8988T (cell line): ENCODE results near the gene PTPRE.

ENCODE experiments used
- DNase-seq: peaks from one replicate; pipeline ENCODE4 v3.0.0; 2011

PTPRE gene

DNA sequence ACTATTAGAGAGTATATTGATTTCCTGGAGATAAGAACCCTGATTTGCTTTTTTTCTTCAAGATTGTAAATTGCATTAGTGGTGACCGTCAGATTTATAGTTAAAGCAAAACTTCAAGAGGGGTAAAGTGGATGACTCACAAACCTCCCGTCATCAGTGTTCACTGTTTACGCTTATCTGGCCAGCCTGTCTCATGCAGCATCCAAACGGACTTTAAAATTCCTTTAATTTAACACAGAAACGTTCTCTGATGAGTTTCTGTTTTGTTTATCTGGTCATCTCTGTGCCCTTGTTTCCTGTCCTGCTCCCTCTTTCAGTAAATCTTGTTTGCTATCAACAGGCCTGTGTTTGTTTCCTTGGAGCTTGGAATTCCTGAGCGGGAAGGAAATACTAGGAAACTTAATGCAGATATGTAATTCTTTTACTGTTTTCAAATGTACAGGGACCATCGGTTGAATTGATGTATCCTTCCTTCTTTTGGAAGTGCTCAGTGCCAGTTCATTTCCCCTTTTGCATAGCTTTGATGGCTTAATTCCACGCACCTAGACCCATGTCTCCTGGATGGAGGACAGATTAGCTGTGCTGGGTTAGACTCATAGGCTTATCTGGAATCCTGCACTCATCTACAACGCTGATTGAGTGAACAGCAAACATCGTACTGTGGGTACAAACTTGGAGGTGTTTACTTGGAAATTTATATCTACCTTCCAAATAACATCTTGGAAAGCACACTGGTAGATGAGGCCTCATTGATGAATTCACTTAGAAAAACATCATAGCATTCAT is 21.3 kb downstream of the PTPRE start:
- no peak for DNase-seq

DNA sequence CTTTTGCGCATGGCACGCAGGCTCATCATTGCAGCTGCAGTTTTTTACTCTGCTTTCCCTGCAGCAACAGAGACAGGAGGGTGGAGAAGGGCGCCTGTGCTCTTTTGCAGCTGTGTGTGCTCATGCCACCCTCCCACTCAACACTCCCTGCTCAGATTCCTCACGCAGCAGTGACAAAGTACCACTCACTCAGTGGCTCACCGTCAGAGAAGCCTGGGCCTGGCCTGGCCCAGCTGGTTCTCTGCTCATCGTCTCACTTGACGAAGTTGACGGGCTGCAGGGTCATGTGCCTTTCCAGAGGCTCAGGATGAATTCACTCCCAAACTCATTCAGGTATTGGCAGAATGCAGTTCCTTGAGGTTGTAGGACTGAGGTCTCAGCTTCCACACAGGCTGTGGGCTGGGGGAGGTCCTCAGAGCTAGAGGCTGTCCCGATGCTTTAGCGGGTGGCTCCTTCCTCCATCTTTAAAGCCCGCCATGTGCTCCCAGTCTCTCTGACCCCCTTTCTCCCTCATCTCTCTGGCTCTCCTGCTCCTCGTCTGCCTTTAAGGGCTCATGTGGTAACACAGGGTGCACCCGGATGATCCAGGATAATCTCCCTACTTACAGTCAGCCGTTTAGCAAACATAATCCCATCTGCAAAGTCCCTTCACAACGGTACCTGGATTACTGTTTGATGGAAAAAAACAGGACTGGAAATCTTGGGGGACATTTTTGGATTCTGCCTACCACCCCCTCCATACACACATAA is 25.8 kb downstream of the PTPRE start:
- DNase-seq: no peak

GRCh38 chr10:127933271-127933670 is 26.4 kb downstream of the PTPRE start:
- DNase-seq: no peak

DNA sequence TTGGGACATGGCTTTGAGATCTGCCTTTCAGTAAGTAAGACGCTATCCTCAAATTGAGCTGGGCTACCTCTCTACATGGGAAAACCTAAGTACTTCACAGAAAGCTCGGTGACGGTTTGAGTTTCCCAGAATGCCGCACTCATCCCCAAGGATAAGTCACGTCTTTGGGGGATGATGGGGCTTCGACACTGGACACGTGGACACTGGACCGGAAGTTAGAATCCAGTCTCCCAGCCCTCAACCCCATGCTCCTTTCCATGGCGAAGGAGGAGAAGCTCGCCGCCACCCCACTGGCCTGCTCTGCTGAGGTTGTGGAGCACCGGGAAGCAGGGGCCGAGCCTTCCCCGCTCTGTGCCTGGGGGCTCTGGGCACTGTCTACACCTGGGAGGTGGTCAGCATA is 27.5 kb downstream of the PTPRE start:
- DNase-seq: no peak

DNA sequence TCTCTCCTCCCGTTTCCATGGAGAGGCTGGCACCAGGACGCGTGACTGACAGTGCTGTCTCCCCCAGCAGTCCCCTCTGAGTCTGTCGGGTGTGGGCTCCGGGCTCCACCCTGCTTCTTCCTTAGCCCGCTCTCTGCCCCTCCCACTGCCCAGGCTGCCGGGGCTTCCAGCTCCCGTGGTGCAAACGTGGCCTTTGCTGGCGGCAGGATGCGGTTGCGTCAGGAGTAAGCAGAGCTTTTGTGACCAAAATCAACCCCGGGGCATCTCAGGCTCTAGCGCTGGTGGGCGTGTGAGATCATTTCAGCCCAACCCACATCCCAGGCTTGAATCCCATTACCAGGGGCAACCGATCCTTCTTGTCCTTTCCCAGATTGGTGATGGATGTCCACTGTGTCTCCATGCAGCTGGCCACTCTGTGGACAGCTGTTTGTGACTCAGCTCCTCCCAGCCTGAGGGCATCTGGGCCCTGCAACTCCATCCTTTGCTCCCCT is 28.2 kb downstream of the PTPRE start:
- DNase-seq: no peak

DNA sequence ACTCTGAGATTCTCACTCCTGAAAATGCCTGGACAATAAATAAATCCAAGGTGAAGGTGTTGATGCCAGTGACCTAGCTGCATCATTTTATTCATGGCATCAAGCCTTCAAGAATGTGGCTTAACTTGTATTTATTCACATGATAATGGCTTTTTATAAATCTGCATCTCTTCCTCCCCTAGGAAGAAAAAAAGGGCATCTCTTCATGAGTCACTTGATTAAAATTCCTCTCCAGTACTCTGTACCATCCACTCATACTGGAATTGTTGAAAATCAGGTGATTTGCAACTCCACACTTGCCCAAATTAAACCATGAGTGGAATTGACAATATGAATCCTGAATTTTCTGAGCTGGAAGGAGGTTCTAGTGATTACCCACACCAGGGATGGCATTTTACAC is 30.2 kb downstream of the PTPRE start:
- no peak for DNase-seq

GRCh38 chr10:127937915-127938463 is 31.1 kb downstream of the PTPRE start:
- DNase-seq: no peak

DNA sequence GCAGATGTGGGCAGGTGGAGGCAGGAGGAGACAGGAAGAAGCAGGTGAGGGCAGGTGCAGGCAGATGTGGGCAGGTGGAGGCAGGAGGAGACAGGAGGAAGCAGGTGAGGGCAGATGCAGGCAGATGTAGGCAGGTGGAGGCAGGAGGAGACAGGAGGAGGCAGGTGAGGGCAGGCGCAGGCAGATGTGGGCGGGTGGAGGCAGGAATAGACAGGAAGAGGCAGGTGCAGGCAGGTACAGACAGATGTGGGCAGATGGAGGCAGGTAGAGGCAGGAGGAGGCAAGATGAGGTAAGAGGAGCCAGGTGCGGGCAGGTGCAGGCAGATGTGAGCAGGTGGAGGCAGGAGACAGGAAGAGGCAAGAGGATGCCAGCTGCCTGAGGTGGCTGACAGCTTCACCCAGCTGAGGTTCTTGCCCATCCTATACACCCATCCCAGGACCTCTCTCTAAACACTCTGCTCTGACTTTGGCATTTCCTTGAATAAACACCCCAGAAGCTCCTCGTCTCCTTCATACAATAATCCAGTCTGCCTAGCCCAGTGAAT is 33.0 kb downstream of the PTPRE start:
- DNase-seq: no peak

- DNase-seq: no peak
These were observed 34.1 kb downstream of the PTPRE start for GRCh38 chr10:127940866-127941640.

GRCh38 chr10:127942811-127943210 is 35.9 kb downstream of the PTPRE start:
- DNase-seq: no peak

GRCh38 chr10:127943336-127943910 is 36.5 kb downstream of the PTPRE start:
- DNase-seq: no peak

DNA sequence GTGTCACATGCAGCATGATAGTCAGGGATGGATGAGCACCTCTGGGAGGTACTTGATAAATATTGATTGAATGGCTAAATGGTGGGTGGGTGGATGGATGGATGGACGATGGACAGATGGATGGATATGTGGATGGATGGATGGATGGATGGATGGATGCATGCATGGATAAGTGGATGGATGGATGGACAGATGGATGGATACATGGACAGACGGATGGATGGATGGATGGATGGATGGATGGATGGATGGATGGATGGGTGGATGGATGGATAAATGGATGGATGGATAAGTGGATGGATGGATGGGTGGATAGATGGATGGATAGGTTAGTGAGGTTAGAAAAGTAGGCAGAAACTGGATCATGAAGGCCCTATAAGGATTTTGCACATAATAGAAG is 37.4 kb downstream of the PTPRE start:
- DNase-seq: no peak

GRCh38 chr10:127945341-127945758 is 38.4 kb downstream of the PTPRE start:
- peak; percentile 18 for DNase-seq

DNA sequence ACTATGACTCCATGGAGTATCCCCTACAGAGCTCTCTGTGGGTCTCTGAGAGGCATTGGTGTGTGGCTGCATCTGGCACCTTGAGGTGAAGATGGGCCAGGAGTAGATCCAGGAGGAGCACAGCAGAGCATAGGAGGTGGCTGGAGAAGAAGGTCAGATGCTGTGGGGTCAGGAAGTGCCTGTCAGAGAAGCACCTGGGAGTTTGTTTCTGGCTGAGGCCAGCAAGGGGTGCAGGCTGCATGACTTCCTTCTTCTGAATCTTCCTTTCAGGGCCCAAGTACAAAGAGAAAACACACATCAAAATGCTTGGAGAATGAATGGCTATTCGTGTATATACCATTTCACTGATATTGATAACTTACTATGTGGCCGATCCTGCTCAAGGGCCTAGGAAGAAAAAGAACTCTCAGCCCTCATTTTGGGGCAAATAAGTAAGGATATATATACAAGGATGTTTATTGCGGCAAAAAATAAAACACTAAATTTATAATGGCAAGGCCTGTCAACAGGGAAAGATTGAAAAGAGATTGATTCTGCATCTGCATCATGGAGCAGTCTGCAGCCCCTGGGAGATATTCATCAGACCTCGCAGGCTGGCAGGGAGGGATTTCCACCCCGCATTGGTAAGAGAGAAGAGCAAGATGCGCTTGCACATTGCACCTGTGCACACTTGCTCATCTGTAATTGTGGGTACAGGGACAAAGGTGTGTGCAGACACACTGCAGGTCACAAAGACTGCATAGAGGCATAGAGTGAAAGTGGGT is 39.2 kb downstream of the PTPRE start:
- no peak for DNase-seq

GRCh38 chr10:127947211-127947610 is 40.3 kb downstream of the PTPRE start:
- no peak for DNase-seq

DNA sequence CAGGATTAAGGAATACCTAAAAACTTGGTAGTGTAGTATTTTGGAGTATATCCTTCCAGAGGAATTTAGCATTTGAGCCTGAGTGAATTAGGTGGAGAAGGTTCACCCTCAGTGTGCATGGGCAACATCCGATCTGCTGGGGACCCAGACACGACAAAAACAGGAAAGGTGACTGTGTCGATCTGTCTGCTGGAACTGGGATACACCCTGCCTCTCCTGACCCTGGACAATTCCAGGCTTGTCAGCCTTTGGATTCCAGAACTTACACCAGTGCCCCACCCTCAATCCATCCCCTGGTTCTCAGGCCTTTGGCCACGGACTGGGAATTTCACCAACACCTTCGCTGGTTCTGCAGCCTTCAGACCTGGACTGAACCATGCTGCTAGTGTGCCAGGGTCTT is 41.9 kb downstream of the PTPRE start:
- DNase-seq: no peak

DNA sequence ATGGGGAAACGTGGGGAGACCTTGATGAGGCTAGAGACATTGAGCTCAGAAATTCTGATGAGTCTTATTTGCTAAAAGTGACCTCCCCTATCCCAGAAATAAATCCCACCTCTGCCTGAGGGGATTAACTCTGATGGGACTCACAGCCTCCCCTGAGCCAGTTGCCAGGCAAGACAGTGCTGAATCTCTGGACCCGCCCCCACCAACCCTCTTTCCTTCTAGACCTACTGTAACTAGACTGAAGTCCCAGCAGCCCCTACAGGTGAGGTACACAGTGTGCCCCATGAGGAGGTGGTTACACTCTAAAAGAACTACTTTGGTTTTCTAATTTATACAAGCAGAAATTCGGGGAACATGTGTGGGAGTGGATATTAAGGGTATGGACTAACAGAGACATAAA is 42.9 kb downstream of the PTPRE start:
- no peak for DNase-seq

GRCh38 chr10:127951861-127952574 is 45.1 kb downstream of the PTPRE start:
- DNase-seq: no peak

- DNase-seq: no peak
These were observed 45.6 kb downstream of the PTPRE start for GRCh38 chr10:127952575-127952869.

DNA sequence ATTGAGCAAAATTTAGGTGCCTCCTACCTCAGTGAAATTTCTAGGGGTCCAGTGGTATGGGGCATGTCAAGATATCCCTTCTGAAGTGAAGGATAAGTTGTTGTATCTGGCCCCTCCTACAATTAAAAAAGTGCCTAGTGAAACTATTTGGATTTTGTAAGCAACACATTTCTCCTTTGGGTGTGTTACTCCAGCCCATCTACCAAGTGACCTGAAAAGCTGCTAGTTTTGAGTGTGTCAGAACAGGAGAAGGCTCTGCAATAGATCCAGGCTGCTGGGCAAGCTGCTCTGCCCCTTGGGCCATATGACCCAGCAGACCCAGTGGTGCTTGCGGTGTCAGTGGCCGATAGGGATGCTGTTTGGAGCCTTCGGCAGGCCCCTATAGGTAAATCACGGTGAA is 46.0 kb downstream of the PTPRE start:
- DNase-seq: no peak

GRCh38 chr10:127953876-127954275 is 47.0 kb downstream of the PTPRE start:
- DNase-seq: no peak
